NCI-H774 (cell line): ENCODE measurements around the gene TTC34.

Source experiments
- DNase-seq: peaks from one replicate; lab custom pipeline; 2025; lab: John Stamatoyannopoulos, UW

Gene TTC34

DNA sequence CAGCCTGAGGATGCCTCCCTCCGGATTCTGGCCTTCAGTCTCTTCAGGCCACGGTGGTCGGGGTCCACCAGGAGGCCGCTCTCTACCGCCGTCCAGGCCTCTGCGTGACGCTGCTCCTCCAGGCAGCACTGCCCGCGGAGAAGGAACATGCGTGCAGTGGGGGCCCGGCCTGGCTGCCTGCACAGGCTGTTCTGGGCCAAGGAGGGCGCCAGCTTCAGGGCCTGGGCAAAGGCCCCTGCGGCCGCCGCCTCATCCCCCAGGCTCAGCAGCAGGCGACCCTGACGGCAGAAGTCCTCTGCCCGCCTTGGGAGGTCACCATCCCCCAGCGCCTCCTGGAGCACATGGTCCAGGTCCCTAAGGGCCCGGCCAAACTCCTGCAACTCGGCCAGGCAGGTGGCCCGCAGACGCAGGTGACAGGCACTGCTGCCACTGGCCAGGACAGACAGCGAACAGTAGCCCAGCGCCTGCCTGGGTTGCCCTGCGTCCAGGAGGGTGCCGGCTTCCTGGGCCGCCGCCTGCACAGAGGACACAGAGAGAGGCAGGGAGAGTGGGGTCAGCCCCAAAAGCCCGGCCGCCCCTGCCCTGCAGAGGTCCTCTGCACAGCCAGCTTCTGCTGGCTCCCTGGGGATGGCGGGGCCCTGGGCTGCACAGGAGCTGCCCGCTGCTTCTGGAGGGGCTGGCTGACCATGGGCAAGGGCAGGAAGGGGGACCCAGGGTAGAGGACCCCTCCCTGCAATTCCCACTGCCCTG is 159.9 kb downstream of the TTC34 start:
- no peak for DNase-seq

DNA sequence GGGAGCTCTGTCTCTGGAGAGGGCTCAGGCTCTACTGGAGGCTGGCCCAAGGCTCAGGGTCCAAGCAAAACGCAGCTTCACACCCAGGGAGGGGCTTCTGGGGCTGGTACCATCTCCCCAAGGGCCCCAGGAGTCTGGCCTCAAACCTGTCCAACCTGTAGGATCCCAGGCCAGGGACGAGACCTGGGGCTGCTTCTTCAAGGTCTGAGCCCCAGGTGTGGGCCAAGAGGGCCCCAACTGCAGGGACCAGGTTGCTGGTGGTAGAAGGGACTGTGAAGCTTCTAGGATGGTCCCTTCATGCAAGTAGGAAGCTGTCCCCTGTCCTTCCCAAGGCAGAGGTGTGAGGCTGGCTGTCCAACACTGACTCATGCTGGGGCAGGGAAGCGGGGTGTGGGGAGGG is 160.9 kb downstream of the TTC34 start:
- no peak for DNase-seq

DNA sequence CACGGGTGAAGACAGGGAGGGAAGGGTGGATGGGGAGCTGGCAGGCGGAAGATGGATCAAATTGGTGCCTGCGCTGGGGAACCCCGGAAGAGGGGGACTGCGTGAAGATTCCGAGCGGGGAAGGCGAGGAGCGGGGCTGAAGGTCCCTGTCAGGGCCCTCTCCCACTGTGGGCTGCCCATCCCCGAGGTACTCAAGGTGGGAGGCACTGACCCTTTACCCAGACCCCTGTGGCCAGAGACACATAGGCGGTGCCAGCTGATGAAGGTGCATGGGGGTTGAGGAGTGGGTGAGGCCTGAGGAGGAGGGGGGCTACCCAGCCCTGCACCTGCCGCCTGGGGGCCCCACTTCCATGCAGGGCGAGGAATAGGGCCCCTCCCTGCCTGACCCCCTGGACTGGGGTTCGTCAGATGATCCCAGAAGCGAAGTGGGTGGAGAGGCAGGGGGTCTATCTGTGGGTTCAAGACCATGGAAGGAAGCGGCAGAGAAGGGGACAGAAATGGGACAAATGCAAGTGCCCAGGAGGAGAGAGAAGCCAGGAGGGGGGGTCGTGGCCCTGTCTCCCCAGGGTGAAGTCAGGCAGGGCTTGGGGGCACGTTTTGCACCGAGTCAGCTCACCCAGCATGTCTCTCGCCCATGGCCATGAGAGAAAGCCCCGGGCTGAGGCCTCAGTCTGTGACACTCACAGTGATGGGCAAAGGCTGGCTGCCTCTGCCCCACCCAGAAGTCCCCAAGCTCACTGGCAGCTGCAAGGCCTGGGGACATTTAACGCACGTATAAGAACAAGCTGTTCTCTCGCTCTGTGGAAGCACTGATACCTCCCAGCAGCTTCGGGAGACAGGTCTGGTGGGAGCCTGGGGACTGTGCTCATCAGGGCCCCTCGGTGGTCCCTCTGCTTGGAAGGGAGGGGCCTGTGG is 161.6 kb downstream of the TTC34 start:
- DNase-seq = no peak

DNA sequence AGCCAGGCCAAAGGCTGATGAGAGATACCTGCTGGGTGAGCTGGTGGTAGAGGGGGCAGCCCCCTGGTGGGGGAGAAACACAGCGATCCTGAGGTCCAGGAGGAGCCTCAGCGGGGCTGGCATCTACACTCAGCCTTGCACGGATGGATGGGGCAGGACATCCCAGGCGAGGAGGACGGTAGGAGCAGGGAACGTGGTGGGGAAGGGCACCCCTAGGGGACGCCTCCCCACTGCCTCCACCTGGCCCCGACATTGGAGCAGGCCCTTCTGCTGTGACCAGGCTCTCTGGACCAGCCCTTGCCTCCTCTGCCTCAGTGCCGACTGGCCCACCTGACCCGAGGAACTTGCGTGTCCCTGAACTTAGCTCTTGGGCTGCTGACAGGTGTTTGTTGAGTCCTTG is 162.3 kb downstream of the TTC34 start:
- DNase-seq = no peak

DNA sequence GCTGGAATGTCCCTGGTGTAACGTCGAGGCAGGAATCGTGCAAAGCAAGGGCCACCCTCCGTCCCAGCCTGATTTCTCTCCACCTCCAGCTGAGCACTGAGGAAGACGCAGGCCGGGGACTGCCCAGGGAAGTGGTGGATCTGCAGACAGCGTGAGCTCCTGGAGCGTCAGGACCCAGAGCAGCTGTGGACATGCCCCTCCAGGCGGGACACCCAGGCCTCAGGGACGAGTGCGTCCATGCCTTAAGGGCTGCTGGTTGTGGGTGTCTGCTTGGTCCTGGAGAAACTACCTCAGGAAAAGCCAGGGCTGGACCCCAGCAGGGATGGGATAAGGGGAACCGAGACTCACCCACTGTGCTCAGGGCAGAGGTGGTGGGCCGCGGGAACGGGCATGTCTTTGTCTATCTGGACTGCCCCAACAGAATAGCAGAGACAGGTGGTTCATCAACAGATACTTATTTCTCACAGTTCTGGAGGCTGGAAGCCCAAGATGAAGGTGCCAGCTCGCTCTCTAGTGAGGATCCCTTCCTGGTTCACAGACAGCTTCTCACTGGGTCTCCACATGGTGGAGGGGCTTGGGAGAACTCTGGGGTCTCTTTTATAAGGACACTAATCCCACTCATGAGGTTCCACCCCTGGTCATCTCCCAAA is 162.9 kb downstream of the TTC34 start:
- no peak for DNase-seq

DNA sequence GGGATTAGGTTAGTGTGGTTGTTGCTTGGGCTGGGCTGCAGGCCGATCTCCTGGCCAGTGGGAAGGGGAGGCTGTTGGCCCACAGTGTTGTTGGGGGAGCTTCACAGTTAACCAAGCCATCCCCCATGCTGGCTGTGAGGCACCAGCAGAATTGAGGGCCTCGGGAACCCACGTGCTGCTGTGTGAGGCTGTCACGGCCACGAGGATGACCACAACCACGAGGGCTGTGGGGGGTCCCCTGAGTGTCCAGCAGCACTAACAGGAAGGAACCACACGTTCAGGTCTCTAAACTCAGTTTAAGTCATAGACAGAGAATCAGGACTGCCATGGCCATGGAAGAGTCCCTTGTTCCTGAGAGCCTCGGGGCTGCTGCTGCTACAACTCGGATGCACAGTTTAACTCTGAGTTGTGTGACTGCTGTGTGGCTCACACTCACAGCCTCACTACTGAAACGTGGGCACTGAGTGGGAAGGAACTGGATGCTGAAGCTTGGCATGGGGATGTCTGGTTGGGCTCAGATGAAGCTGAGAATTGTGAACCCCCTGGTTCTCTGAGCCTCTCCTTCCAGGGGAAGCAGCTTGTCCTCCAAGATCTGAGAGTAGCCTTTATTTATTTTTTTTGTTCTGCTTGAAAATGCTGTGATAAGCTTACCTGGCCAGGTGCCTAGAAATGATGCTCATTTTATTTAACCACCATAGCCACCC is 163.9 kb downstream of the TTC34 start:
- DNase-seq = no peak

DNA sequence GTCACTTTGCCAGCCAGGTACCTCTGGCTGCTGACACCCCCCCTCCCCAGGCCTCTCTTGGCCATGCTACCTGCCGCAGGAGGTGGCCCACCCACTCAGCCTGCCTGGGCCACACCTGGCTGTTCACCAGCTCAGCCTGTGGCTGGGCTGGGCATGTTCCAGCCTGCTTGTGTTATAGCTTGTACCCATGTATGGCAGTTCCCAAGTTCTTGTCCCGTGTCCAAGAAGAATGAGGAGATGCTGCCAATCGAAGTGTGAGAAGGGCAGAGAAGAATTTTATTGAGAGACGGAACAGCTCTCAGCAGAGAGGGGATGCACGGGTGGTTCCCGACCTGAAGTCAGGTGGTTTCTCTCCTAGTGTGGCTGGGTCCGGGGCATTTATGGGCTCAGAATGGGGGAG is 164.8 kb downstream of the TTC34 start:
- no peak for DNase-seq

DNA sequence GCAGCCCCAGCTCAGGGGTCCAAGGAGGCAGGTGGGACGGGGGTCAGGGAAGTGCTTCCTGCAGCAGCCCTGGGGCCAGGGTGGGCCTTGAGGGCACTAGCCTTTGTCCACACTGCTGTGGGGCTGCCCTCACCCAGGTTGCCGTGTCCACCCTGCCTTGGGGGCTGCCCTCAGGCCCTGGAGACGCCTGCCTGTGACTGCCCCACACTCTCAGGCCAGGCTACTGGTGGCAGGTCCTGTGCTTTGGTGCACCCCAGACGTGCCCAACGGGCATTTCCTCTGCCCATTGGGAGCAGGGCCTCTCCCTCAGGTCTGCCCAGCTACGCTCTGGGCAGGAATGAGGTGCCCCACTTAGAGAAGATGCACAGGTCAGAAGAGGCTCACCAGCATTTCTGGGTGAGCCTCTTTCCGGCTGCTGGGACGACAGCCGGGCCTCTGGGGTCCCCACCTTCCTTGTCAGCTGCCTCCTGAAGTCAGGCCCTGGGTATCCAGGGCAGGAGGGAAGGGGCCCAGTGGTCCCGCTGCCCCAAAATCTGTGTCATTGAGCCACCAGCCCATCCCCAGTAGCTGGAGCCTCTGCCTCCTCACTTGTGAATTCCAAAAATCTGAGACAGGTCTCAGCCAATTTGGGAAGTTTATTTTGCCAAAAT is 166.0 kb downstream of the TTC34 start:
- no peak for DNase-seq

DNA sequence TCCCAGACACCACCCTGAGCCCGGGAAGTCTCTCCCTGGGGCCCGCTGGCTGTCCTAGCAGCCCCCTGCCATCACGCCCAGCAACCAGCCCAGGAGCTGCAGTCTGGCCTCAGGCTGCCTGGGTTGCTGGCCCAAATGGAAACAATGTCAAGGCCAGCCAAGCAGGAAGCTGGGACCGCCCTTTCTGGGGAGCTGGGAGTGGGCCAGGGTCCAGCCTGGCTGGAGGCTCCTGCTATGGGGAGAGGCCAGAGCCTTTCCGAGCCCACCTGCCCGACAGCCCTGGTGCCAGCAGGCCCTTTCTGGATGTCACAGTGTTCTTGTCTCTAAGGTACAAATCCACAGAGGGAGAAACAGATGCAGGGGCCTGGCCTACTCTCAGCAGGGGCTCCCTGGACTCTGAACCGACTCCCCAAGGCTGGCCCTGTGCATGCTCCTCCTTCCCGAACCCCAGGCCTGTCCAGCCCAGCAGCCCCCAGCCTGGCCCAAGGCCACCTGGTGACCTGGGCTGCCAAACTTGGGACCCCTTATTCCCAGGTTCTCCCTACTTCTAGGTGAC is 167.5 kb downstream of the TTC34 start:
- no peak for DNase-seq

DNA sequence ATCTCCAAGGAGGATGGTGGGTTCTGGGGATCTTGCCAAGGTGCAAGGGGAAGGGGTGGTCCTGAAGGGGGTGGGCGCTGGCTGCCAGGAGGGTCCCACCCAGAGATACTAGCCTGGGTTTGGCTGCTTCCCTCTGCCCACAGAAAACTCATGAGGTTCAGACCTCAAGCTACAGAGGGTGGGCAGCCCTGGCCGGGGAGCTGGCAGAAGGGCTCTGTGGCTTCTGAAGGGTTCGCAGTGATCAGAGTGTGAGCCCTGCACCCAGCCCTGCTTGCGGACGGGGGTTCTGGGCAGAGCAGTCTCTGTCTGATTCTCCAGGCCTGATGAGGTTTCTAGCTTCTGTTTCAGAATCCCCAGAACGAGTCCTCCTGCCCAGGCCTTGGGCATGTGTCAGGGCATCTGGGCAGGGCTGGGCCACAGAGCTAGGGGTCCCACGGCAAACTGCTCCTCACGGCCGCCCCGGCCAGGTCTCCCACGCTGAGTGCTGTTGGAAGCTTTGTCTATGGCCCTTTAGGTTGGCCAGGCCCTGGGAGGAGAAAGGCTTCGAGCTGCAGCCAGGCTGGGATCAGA is 168.0 kb downstream of the TTC34 start:
- DNase-seq = no peak

DNA sequence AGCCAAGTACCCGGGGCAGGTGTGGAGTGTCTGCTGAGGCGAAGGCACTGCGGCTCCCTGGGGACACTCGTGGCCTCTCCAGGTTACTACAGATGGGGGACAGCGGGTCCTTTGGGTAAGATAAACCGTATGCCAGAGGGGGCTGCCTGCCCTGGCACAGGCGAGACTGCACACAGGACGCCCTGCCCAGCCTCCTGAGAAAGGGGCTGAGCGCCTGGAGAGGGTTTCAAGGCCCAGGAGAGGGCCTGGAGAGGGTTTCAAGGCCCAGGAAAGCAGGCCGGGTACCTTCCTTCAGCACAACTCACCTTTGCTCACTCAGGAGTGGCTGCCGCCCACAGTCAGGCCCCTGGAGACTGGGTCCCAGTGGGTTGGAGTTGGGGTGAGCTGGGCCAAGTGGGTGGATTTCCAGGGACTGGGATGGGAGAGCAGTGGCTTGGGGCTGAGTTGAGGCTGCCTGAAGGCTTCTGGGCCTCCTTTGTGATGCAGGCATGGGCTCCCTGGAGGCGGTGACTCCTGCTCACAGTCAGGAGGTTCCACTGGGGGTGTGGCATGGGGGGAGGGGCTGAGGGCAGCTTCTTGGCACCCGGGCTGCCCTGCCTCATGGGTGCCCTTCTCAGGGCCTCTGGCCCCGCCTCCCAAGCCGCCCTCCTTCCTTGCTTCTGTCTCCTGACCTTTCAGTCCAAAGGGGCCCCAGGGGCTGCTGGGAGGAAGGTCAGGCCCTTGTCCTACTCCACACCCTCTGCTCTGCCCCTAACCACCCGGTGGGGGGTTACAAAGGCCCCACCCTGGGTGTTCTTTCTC is 168.7 kb downstream of the TTC34 start, which contains the start of gene MMEL1:
Gene MMEL1, minus strand, starts transcription at position 456 of the 801 bp plus-strand sequence. CDS start 3,532 bp downstream, outside the sequence.
- no peak for DNase-seq

DNA sequence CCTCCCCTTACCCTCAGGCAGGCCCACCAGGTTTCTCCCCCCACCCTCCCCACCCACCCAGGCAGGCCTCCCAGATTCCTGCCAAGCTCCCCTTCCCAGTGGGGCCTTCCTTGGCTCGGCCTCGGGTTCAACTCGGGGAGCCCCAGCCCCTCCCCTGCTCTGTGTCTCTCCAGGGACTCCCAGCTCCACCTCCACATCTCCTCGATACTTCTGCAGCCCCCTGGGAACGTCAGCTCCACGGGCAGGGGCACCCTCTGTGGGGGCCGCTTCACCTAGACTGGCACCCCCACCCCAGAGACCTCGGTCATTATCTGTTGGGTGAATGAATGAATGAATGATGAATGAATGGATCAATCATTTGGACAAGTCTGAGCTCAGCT is 169.5 kb downstream of the TTC34 start:
- no peak for DNase-seq

DNA sequence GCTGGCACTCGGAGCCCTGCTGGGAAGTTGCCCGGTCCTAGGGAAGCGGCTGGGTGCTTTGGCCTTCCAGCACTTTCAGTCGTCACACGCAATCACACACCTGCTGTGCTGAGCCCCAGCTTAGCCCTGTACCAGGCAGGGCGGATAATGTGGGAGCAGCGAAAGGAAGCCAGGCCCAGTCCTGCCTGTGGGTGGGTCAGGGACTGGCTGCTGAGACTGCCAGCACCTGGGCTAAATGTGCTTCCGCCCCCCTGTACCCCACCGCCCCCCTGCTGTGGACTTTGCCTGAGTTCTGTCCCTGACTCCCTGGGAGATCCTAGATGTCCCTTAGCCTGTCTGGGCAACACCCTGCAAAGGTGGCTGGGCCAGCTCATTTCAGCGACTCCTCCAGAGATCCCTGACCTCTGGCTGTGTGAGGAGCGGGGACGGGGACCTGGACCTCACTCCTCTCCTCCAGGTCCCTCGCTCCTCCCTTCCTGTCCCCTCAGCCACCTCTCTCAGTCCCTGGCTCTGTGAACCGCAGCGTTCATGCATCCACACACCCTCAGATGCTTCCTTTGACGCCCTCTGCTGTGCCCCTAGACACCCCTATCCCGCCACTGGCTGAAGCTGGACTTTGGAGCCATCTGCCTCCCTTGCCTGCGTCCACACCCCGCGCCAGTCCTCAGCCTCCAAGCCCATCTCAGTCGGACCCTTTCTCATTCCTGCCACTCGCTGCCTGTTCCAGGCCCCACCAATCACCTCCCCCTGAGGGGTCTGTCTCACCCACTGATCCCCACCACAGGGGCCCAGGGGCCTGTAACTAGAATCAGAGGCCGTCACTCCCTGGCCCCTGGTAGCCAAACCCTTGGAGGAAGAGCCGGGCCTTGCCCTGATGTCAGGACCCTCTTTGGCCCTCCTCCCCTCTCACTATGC is 170.1 kb downstream of the TTC34 start:
- no peak for DNase-seq

DNA sequence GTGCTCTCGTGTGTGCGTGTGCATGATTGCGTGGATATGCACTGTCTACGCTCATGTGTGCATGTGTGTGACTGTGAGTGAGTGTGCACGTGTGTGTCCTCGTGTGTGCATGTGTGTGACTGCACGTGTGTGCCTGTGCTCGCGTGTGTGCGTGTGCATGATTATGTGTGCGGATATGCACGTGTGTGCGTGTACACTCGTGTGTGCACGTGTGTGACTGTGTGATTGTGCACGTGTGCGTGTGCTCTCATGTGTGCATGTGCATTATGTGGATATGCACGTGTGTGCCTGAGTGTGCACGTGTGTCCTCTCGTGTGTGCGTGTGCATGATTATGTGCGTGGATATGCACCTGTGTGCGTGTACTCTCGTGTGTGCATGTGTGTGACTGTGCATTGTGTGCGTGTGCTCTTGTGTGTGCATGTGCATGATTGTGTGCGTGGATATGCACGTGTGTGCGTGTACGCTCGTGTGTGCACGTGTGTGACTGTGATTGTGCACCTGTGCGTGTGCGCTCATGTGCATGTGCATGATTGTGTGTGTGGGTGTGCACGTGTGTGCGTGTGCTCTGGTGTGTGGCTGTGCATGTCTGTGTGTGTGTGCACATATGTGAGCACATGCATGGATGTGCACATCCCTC is 170.9 kb downstream of the TTC34 start:
- DNase-seq = no peak

DNA sequence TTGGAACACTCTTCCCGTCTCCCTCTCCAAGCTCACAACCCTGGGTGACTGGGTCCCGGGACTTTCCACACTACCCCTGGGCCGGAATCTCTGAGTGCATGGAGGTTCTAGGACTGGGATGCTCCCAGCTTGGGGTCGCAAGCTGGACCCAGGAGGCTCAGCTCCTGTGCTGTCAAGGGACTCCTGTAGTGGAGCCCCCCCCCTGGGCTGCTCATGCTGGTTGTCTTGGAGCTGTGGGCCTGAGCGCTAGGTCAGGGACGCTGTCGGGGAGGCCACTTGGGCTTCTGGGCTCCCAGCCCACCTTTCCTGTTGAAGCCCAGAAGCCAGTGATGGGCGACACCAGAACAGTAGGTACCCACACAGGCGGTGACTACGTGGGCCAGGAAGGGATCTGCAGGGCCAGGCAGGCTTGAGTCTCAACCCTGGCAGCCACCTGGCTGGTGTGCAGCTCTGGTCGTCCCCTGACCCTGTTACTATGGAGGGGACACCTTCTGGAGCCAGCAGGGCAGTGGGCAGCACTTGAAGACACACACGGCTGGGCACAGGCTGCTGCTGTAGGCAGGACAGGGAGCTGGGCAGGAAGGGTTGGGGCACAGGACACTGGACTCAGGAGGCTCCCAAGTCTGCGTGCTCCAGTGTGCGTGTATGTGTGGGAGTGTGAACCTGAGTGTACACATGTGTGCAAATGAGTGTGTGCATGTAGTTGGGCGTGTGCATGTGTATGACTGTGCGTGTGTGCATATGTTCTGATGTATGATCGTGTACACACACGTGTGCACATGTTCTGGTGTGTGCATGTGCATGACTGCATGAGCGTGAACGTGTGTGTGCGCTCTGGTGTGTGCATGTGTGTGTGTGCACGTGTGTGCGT is 171.6 kb downstream of the TTC34 start:
- no peak for DNase-seq

DNA sequence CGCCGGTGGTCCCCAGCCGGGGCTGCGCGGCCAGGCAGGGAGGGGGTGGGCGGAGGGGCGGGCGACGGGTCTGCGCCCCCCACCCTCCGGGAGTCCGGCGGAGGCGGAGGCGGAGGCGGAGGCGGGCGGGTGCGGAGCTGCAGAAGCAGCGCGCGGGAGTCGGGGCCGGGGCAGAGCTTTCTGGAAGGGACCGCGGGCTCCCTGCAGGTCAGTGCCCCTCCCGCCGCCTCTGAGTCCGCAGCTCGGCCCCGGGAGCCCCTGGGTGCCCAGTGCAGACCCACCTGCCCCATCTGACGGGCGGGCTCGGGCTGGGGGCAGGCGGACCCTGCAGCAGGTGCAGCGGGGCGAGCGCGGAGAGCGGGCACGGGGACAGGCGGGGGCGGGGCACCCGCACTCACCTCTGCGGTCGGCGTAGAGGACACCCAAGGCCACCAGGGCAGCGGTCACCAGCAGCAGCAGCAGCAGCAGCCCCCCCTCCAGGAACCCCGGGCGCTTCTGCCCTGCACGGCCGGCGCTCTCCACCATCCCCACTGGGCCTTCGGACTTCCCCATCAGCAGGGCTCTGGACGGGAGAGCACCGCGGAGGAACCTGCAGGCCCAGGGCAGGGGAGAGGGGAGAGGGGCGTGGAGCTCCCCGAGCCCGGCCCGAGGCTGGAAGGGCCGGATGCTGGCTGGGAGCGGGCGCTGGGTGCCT is 172.4 kb downstream of the TTC34 start:
- DNase-seq = no peak
